Muscle layer of colon (tissue), 2 donors: ENCODE data around the gene CACNA1G.

ENCODE experiments used
- H3K27ac ChIP-seq: one replicate; pipeline ENCODE4 v1.7.0; 2013; ENCODE audit warnings: low read depth, mild to moderate bottlenecking, low read length, moderate library complexity
- H3K27me3 ChIP-seq, 2 donors: one replicate each; pipeline ENCODE4 v1.7.0; 2013; ENCODE audit warnings: low read length in 2 of 2, mild to moderate bottlenecking in 2 of 2; ENCODE audit not compliant: insufficient read depth in 2 of 2, control insufficient read depth in 1 of 2
- H3K36me3 ChIP-seq: one replicate; pipeline ENCODE4 v1.7.0; 2013; ENCODE audit warnings: mild to moderate bottlenecking, low read length; ENCODE audit not compliant: insufficient read depth
- H3K4me1 ChIP-seq: one replicate; pipeline ENCODE4 v1.7.0; 2013; ENCODE audit warnings: mild to moderate bottlenecking, low read length; ENCODE audit not compliant: insufficient read depth
- H3K4me3 ChIP-seq, 2 donors: one replicate each; pipeline ENCODE4 v1.7.0; 2013; ENCODE audit warnings: low read length in 2 of 2, low read depth in 1 of 2, mild to moderate bottlenecking in 1 of 2, moderate library complexity in 1 of 2
- H3K9ac ChIP-seq: one replicate; pipeline ENCODE4 v1.7.0; 2013; ENCODE audit warnings: low read length
- H3K9me3 ChIP-seq: one replicate; pipeline ENCODE4 v1.7.0; 2013; ENCODE audit warnings: mild to moderate bottlenecking, low read length
- donor health status: abdominal sarcoma.
- donor health status: Adenocarcinoma of cecum.

The CACNA1G gene

GRCh38 chr17:50608700-50609379, 48.3 kb downstream of the CACNA1G start:
- Histone ChIP-seq H3K9me3 (no peaks in the 10 kb centered on the region), H3K27ac (no peak overlapping the region), H3K4me1 (peaks cover 14% of the 10 kb centered on the region), H3K4me3 (no peak overlapping the region), H3K9ac (no peak overlapping the region), H3K36me3 (no peaks in the 10 kb centered on the region), H3K27me3 (peaks cover 0 to 6% of the 10 kb centered on the region in 2 donors)

GRCh38 chr17:50609380-50610074, 49.0 kb downstream of the CACNA1G start:
- Histone ChIP-seq H3K4me1 (peaks cover 8% of the 10 kb centered on the region), H3K27me3 (peaks cover 0 to 6% of the 10 kb centered on the region in 2 donors), H3K4me3 (no peak overlapping the region), H3K36me3 (no peaks in the 10 kb centered on the region), H3K9ac (no peak overlapping the region), H3K27ac (no peak overlapping the region), H3K9me3 (no peaks in the 10 kb centered on the region)

GRCh38 chr17:50611634-50612033, 51.1 kb downstream of the CACNA1G start:
- Histone ChIP-seq H3K36me3 (no peaks in the 10 kb centered on the region), H3K9me3 (no peaks in the 10 kb centered on the region), H3K4me1 (no peaks in the 10 kb centered on the region), H3K27ac (no peak overlapping the region), H3K27me3 (peaks cover 0 to 6% of the 10 kb centered on the region in 2 donors), H3K4me3 (no peak overlapping the region), H3K9ac (no peak overlapping the region)

- Histone ChIP-seq H3K9me3 (no peaks in the 10 kb centered on the region), H3K36me3 (no peaks in the 10 kb centered on the region)
Measured at GRCh38 chr17:50612281-50612680, 51.8 kb downstream of the CACNA1G start.

GRCh38 chr17:50613007-50613992, 52.8 kb downstream of the CACNA1G start:
- H3K4me1 ChIP-seq: no peaks in the 10 kb centered on the region
- no peaks in the 10 kb centered on the region for H3K36me3 ChIP-seq
- no peak overlapping the region for H3K4me3 ChIP-seq
- no peaks in the 10 kb centered on the region for H3K9me3 ChIP-seq
- H3K9ac ChIP-seq: no peak overlapping the region
- no peak overlapping the region for H3K27ac ChIP-seq
- H3K27me3 ChIP-seq: peaks cover 0 to 6% of the 10 kb centered on the region in 2 donors

More at GRCh38 chr17:50612281-50612680, 51.8 kb downstream of the CACNA1G start:
- Histone ChIP-seq H3K4me1 (no peaks in the 10 kb centered on the region), H3K27ac (no peak overlapping the region), H3K27me3 (peaks cover 0 to 6% of the 10 kb centered on the region in 2 donors), H3K9ac (no peak overlapping the region), H3K4me3 (no peak overlapping the region)

- no peaks in the 10 kb centered on the region for H3K36me3 ChIP-seq
- no peaks in the 10 kb centered on the region for H3K4me1 ChIP-seq
- H3K4me3 ChIP-seq: no peak overlapping the region
- H3K9me3 ChIP-seq: no peaks in the 10 kb centered on the region
- H3K27ac ChIP-seq: no peak overlapping the region
- H3K9ac ChIP-seq: no peak overlapping the region
- peaks cover 0 to 6% of the 10 kb centered on the region in 2 donors for H3K27me3 ChIP-seq
Measured at GRCh38 chr17:50614471-50615051, 54.0 kb downstream of the CACNA1G start.

- Histone ChIP-seq H3K36me3 (no peaks in the 10 kb centered on the region), H3K9me3 (no peaks in the 10 kb centered on the region), H3K4me1 (no peaks in the 10 kb centered on the region), H3K27me3 (no peaks in the 10 kb centered on the region), H3K27ac (no peak overlapping the region), H3K4me3 (no peak overlapping the region), H3K9ac (no peak overlapping the region)
Measured at GRCh38 chr17:50615828-50616227, 55.3 kb downstream of the CACNA1G start.

- Histone ChIP-seq H3K9ac (no peak overlapping the region), H3K4me3 (no peak overlapping the region), H3K9me3 (no peaks in the 10 kb centered on the region), H3K4me1 (no peaks in the 10 kb centered on the region), H3K27ac (no peak overlapping the region), H3K27me3 (peaks cover 0 to 12% of the 10 kb centered on the region in 2 donors), H3K36me3 (no peaks in the 10 kb centered on the region)
Measured at GRCh38 chr17:50618300-50618699, 57.8 kb downstream of the CACNA1G start.

- Histone ChIP-seq H3K27me3 (peaks cover 0 to 12% of the 10 kb centered on the region in 2 donors), H3K4me3 (no peak overlapping the region), H3K9ac (no peak overlapping the region)
Measured at GRCh38 chr17:50618941-50619340, 58.4 kb downstream of the CACNA1G start.

GRCh38 chr17:50619489-50619888, 59.0 kb downstream of the CACNA1G start:
- Histone ChIP-seq H3K27me3 (peaks cover 0 to 12% of the 10 kb centered on the region in 2 donors), H3K9me3 (no peaks in the 10 kb centered on the region), H3K4me3 (no peak overlapping the region), H3K36me3 (no peaks in the 10 kb centered on the region), H3K4me1 (no peaks in the 10 kb centered on the region), H3K27ac (no peak overlapping the region), H3K9ac (no peak overlapping the region)

More at GRCh38 chr17:50618941-50619340, 58.4 kb downstream of the CACNA1G start:
- no peaks in the 10 kb centered on the region for H3K36me3 ChIP-seq
- no peaks in the 10 kb centered on the region for H3K9me3 ChIP-seq
- H3K27ac ChIP-seq: no peak overlapping the region
- H3K4me1 ChIP-seq: no peaks in the 10 kb centered on the region

GRCh38 chr17:50620237-50620636, 59.7 kb downstream of the CACNA1G start:
- H3K4me3 ChIP-seq: no peak overlapping the region
- H3K9ac ChIP-seq: no peak overlapping the region
- H3K27me3 ChIP-seq: peaks cover 0 to 12% of the 10 kb centered on the region in 2 donors
- no peak overlapping the region for H3K27ac ChIP-seq
- no peaks in the 10 kb centered on the region for H3K4me1 ChIP-seq
- H3K36me3 ChIP-seq: no peaks in the 10 kb centered on the region
- H3K9me3 ChIP-seq: no peaks in the 10 kb centered on the region
